ENCODE data around the gene PLD2. TPM values are rescaled to one million over a fixed set of nuclear protein-coding genes. Genes with fewer than 3 reads are reported as not detected.

Gene PLD2
- total RNA-seq, 4 donors from 2014 or later = 13.9 to 81.9 (median 18.9) TPM

DNA sequence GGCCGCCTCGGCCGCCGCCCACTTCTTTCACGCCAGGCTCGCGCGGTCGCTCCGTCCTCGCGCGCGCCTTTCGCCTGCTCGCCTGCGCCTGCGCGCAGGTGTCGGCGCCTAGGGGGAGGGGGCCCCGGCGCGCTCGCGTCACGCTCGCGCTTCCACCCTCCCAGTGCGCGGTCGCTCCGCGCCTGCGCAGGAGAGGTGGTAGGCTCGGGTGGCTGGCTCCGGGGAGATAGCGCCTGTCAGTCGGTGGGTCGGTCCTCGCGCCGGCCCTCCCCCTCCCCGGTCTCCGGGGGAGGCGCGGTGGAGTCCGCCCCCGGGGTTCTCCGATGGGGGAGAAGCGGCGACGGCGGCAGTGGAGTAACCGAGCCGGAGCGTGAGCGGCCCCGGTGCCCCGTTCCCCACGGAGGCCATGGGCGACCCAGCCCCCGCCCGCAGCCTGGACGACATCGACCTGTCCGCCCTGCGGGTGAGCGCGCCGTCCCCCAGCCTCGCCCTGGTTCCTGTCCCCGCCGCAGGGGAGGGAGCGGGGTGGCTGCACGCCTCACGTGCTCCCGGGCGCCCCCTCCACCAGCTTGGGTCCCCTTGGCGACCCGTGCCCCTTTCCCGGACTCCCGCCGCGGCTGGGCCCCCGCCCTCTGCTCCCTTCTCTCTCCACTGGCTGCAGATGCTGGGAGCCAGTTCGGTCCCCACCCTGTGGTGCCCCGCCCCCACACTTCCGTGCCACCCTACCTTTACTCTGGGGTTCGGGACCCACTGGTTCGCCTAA is 26.4 kb downstream of the PLD2 start, which contains the start of gene MINK1:
Gene MINK1, plus strand, starts transcription at position 163 of the 763 bp plus-strand sequence. Its CDS starts 244 bp downstream, at position 407.
- peak; percentile 93 for DNase-seq
- peak within 1 kb of the TSS; percentile 52 to 87 (median 78) for H3K4me3 ChIP-seq
- TF ChIP-seq POLR2AphosphoS5 (IDR thresholded peaks at IDR 0.05) (peak; percentile 92 to 97 (median 93)), POLR2A (IDR thresholded peaks at IDR 0.05) (peak; percentile 91), EP300 (IDR thresholded peaks at IDR 0.05; ENCODE audit: low read depth) (no peak)
- in situ Hi-C loops (cut with MboI; ENCODE audit: low pct_ligation_motif_present in 1 of 4, low pct_unique_long_range_greater_than_20kb in 1 of 4, low sequenced_read_pairs in 3 of 4) = no loop called here
- H3K9me3 ChIP-seq = no peaks in the 10 kb centered on the region
- H3K27ac ChIP-seq = peak within 1 kb of the TSS; percentile 95 to 98 (median 96)
- intact Hi-C loops (cut with DNase I; ENCODE audit: low total_unique reads) = loop anchor here (1.0 kb wide), 1 partner anchor 49 kb away; no protein-coding TSS in a partner anchor
- WGBS, 2 donors (ENCODE audit: low coverage in 1 of 2) = 0 to 1% methylated on average over 10 to 65 of the region's 91 CpGs
- H3K4me1 ChIP-seq = peaks cover 10 to 43% (median 23%) of the 10 kb centered on the region in 4 donors
- no peaks in the 10 kb centered on the region for H3K36me3 ChIP-seq
- H3K27me3 ChIP-seq = no peaks in the 10 kb centered on the region

DNA sequence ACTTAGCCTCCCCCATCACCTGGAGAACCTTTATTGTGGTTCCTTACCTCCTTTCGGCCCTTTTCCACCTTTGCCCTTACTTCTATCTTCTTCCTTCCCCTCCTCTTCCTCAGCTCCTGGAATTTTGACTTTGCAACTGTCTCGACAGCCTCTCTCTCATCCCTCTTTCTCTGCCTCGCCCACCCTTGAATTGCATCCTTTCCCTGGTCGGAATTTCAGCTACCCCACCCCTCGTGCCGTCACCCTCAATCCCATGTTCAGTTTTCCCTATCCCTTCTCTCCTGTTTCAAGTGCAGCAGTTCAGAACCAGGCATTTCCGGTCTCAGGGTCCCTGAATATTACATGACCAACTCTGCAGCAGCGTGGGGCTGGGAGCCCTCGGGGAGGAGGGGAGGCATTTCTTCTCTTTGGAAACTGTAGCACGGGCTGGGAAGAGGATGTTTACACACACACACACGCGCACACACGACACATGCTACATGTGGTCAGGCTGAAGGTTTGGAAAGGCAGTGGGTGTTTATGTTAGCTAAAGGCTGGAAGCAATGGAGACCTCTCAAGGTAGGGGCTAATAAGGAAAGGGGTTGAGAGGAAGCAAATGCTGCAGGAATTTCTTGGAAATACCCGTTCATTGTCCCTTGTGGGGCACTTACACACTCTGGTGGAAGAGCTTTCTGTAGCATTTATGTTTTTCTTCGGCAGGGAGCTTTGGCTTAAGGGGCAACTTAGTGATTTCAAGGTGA is 27.2 kb downstream of the PLD2 start:
- Histone ChIP-seq H3K27me3 (no peaks in the 10 kb centered on the region), H3K27ac (peak overlapping the region; percentile 95 to 98 (median 96)), H3K4me1 (peaks cover 10 to 49% (median 23%) of the 10 kb centered on the region in 4 donors), H3K9me3 (no peaks in the 10 kb centered on the region), H3K36me3 (no peaks in the 10 kb centered on the region), H3K4me3 (peak overlapping the region; percentile 52 to 87 (median 78))
- WGBS, 2 donors (ENCODE audit: low coverage in 1 of 2) = 0 to 3% methylated on average over 6 to 15 of the region's 15 CpGs
- in situ Hi-C loops (cut with MboI; ENCODE audit: low pct_ligation_motif_present in 1 of 4, low pct_unique_long_range_greater_than_20kb in 1 of 4, low sequenced_read_pairs in 3 of 4) (no loop called here), intact Hi-C loops (cut with DNase I; ENCODE audit: low total_unique reads) (loop anchor here (1.0 kb wide), 1 partner anchor 48 kb away; no protein-coding TSS in a partner anchor)
- peak; percentile 47 for DNase-seq
- TF ChIP-seq CTCF (IDR thresholded peaks at IDR 0.05) = no peak
- peak in 2 of 3 donors; percentile 12 to 20 for TF ChIP-seq POLR2AphosphoS5 (IDR thresholded peaks at IDR 0.05)

DNA sequence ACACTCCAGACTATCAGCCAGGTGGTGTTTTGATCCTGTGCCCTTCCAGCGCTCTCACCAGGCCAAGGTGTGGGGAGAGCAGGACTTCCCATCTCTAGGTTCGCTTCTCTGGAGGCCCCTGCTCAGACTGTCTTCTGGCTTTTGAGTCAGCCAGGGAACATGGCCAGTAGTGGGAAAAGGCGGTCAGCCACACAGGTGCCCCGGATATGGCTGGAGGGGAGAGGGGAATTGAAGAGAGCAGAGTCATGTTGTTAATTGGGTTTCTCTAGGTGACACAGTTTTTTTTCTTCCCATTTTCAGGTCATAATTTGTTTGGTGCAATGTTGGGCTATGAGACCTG is 27.7 kb downstream of the PLD2 start:
- Histone ChIP-seq H3K4me1 (peaks cover 10 to 54% (median 23%) of the 10 kb centered on the region in 4 donors), H3K27me3 (no peaks in the 10 kb centered on the region), H3K27ac (peak overlapping the region; percentile 95 to 98 (median 96)), H3K9me3 (no peaks in the 10 kb centered on the region), H3K36me3 (no peaks in the 10 kb centered on the region), H3K4me3 (peak overlapping the region in 3 of 4 donors; percentile 72 to 87 (median 85))
- in situ Hi-C loops (cut with MboI; ENCODE audit: low pct_ligation_motif_present in 1 of 4, low pct_unique_long_range_greater_than_20kb in 1 of 4, low sequenced_read_pairs in 3 of 4) (no loop called here), intact Hi-C loops (cut with DNase I; ENCODE audit: low total_unique reads) (no loop called here)
- peak; percentile 28 for DNase-seq
- TF ChIP-seq EP300 (IDR thresholded peaks at IDR 0.05; ENCODE audit: low read depth) (no peak), POLR2AphosphoS5 (IDR thresholded peaks at IDR 0.05) (no peak), POLR2A (IDR thresholded peaks at IDR 0.05) (no peak), CTCF (IDR thresholded peaks at IDR 0.05) (no peak)
- WGBS, 2 donors (ENCODE audit: low coverage in 1 of 2) = 56% methylated on average over 4 of the region's 4 CpGs; no CpG with 5 or more reads in 1 of the 2 donors

- in situ Hi-C loops (cut with MboI; ENCODE audit: low pct_ligation_motif_present in 1 of 4, low pct_unique_long_range_greater_than_20kb in 1 of 4, low sequenced_read_pairs in 3 of 4) (no loop called here), intact Hi-C loops (cut with DNase I; ENCODE audit: low total_unique reads) (no loop called here)
- Histone ChIP-seq H3K4me3 (no peak overlapping the region), H3K9me3 (no peaks in the 10 kb centered on the region), H3K4me1 (peaks cover 10 to 67% (median 30%) of the 10 kb centered on the region in 4 donors), H3K27ac (peak overlapping the region in 3 of 4 donors; percentile 95 to 98 (median 97)), H3K27me3 (no peaks in the 10 kb centered on the region), H3K36me3 (no peaks in the 10 kb centered on the region)
- WGBS, 2 donors (ENCODE audit: low coverage in 1 of 2) = 77% methylated on average over 4 of the region's 4 CpGs; no CpG with 5 or more reads in 1 of the 2 donors
- TF ChIP-seq POLR2AphosphoS5 (IDR thresholded peaks at IDR 0.05) = no peak
- no peak for TF ChIP-seq EP300 (IDR thresholded peaks at IDR 0.05; ENCODE audit: low read depth)
- DNase-seq = no peak
Observed at GRCh38 chr17:4836221-4836620, 29.3 kb downstream of the PLD2 start.
